Fibroblast of lung (primary cell): ENCODE results near the gene TMTC3.

Source experiments
- CTCF ChIP-seq, 2 donors: IDR thresholded peaks in 1 of 2; conservative IDR thresholded peaks in 1 of 2; 1 replicate in 1 of 2; 2 replicates in 1 of 2; pipeline ENCODE4 v1.5.1; 2011 to 2012; ENCODE audit warnings: low read length in 2 of 2, control low read depth in 1 of 2, inconsistent platforms in 1 of 2, low read depth in 1 of 2, mild to moderate bottlenecking in 1 of 2
- EZH2 ChIP-seq: IDR thresholded peaks from 2 replicates; pipeline ENCODE4 v1.5.1; 2012; ENCODE audit warnings: low read length, control low read depth, mild to moderate bottlenecking; ENCODE audit errors: missing control alignments

GRCh38 chr12:88185988-88186387, 43.9 kb downstream of the TMTC3 start:
- no peak for TF ChIP-seq CTCF (conservative IDR thresholded peaks at IDR 0.05 in 1 of 2, IDR thresholded peaks at IDR 0.05 in 1 of 2; ENCODE audit: low read depth in 1 of 2, low read length in 2 of 2)
- TF ChIP-seq EZH2, result no peak
